ENCODE results near the gene CYP26A1. TPM values are rescaled to one million over a fixed set of nuclear protein-coding genes. Genes with fewer than 3 reads are reported as not detected.

Gene CYP26A1
- total RNA-seq, 1 donor from 2014 or later = 0.64 TPM

- Mint-ChIP-seq H3K4me3 (ENCODE audit: unreplicated experiment) (no peak overlapping the region), H3K4me1 (ENCODE audit: unreplicated experiment) (no peaks in the 10 kb centered on the region), H3K27me3 (ENCODE audit: unreplicated experiment) (peaks cover 3% of the 10 kb centered on the region), H3K27ac (ENCODE audit: unreplicated experiment) (no peak overlapping the region), H3K36me3 (ENCODE audit: low read depth, unreplicated experiment) (peaks cover 4% of the 10 kb centered on the region), H3K9me3 (ENCODE audit: unreplicated experiment) (no peaks in the 10 kb centered on the region)
- no peak for DNase-seq (ENCODE audit: low spot score)
- TF ChIP-seq CTCF (IDR thresholded peaks at IDR 0.05; ENCODE audit: unreplicated experiment) = no peak
Measured at GRCh38 chr10:93091960-93092359, 18.3 kb downstream of the CYP26A1 start.

DNA sequence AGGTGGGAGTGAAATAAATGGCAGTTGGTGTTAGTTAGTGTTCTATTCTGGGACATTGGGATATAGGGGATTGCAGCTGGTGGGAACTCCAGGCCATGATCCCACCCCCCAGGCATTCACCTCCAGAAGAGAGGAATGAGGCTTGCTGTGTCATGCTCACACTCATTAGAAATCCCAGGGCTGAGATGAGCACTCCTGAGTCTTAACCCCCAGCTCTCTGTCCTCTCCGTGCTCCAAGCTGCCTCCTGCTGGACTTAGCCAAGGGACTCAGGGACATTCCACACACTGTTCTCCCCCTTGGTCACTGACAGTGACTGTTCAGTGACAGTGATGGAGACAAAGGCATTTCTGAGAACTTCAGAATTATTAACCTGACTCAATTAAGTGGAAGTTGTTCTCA is 21.5 kb downstream of the CYP26A1 start:
- Mint-ChIP-seq H3K9me3 (ENCODE audit: unreplicated experiment) (no peaks in the 10 kb centered on the region), H3K27ac (ENCODE audit: unreplicated experiment) (no peak overlapping the region)
- no peak for DNase-seq (ENCODE audit: low spot score)

GRCh38 chr10:93096901-93097300 is 23.2 kb downstream of the CYP26A1 start:
- no peak for DNase-seq (ENCODE audit: low spot score)
- Mint-ChIP-seq H3K4me3 (ENCODE audit: unreplicated experiment) (no peak overlapping the region), H3K27ac (ENCODE audit: unreplicated experiment) (no peak overlapping the region), H3K36me3 (ENCODE audit: low read depth, unreplicated experiment) (no peaks in the 10 kb centered on the region), H3K9me3 (ENCODE audit: unreplicated experiment) (no peaks in the 10 kb centered on the region), H3K27me3 (ENCODE audit: unreplicated experiment) (peaks cover 3% of the 10 kb centered on the region), H3K4me1 (ENCODE audit: unreplicated experiment) (no peaks in the 10 kb centered on the region)
- TF ChIP-seq CTCF (IDR thresholded peaks at IDR 0.05; ENCODE audit: unreplicated experiment) = no peak

More for the DNA sequence above, 21.5 kb downstream of the CYP26A1 start:
- Mint-ChIP-seq H3K4me3 (ENCODE audit: unreplicated experiment) (no peak overlapping the region), H3K27me3 (ENCODE audit: unreplicated experiment) (peaks cover 3% of the 10 kb centered on the region), H3K4me1 (ENCODE audit: unreplicated experiment) (no peaks in the 10 kb centered on the region), H3K36me3 (ENCODE audit: low read depth, unreplicated experiment) (no peaks in the 10 kb centered on the region)
- no peak for TF ChIP-seq CTCF (IDR thresholded peaks at IDR 0.05; ENCODE audit: unreplicated experiment)

- H3K36me3 Mint-ChIP-seq (ENCODE audit: low read depth, unreplicated experiment) = no peaks in the 10 kb centered on the region
- no peaks in the 10 kb centered on the region for H3K9me3 Mint-ChIP-seq (ENCODE audit: unreplicated experiment)
- H3K27ac Mint-ChIP-seq (ENCODE audit: unreplicated experiment) = no peak overlapping the region
- DNase-seq (ENCODE audit: low spot score) = no peak
- no peak overlapping the region for H3K4me3 Mint-ChIP-seq (ENCODE audit: unreplicated experiment)
- TF ChIP-seq CTCF (IDR thresholded peaks at IDR 0.05; ENCODE audit: unreplicated experiment) = no peak
- H3K4me1 Mint-ChIP-seq (ENCODE audit: unreplicated experiment) = no peaks in the 10 kb centered on the region
- peaks cover 3% of the 10 kb centered on the region for H3K27me3 Mint-ChIP-seq (ENCODE audit: unreplicated experiment)
Measured at GRCh38 chr10:93097386-93097785, 23.7 kb downstream of the CYP26A1 start.

DNA sequence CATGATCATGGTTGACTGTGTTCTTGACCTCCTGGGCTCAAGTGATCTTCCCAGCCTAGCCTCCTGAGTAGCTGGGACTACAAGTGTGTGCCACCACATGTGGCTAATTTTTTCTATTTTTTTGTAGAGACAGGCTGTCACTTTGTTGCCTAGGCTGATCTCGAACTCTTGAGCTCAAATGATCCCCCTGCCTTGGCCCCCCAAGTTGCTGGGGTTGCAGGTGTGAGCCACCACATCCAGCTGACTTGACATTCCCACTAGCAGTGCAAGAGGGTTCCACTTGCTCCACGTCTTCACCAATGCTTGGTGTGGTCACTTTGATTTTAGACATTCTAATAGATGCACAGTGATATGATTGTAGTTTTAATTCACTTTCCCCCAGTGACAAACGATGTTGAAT is 25.1 kb downstream of the CYP26A1 start:
- H3K27me3 Mint-ChIP-seq (ENCODE audit: unreplicated experiment) = peaks cover 3% of the 10 kb centered on the region
- no peaks in the 10 kb centered on the region for H3K9me3 Mint-ChIP-seq (ENCODE audit: unreplicated experiment)
- H3K4me3 Mint-ChIP-seq (ENCODE audit: unreplicated experiment) = no peak overlapping the region
- no peaks in the 10 kb centered on the region for H3K4me1 Mint-ChIP-seq (ENCODE audit: unreplicated experiment)
- TF ChIP-seq CTCF (IDR thresholded peaks at IDR 0.05; ENCODE audit: unreplicated experiment) = no peak
- H3K27ac Mint-ChIP-seq (ENCODE audit: unreplicated experiment) = no peak overlapping the region
- DNase-seq (ENCODE audit: low spot score) = no peak
- no peaks in the 10 kb centered on the region for H3K36me3 Mint-ChIP-seq (ENCODE audit: low read depth, unreplicated experiment)
